MM.1S (cell line): ENCODE data around the gene FMN2.

Source experiments
- DNase-seq: peaks from one replicate; pipeline ENCODE4 v3.0.0-alpha.2; 2015
- H2AFZ ChIP-seq: fragments of 300-600 bp; sonication (generic); 2 replicates; pipeline ENCODE4 v1.6.0; 2016; ENCODE audit warnings: antibody characterized with exemption, low read length
- H3F3A ChIP-seq: fragments of 300-600 bp; sonication (generic); 2 replicates; pipeline ENCODE4 v1.6.1; 2016; ENCODE audit warnings: mild to moderate bottlenecking, antibody characterized with exemption, low read length, moderate library complexity, mixed read lengths; ENCODE audit not compliant: insufficient read depth
- H3K27ac ChIP-seq: fragments of 300-600 bp; sonication (generic); 2 replicates; pipeline ENCODE4 v1.5.1; 2016; ENCODE audit warnings: mild to moderate bottlenecking, low read length
- H3K27me3 ChIP-seq: fragments of 300-600 bp; sonication (generic); replicated peaks from 2 replicates; pipeline ENCODE4 v1.6.0; 2016; ENCODE audit warnings: low read length; ENCODE audit not compliant: insufficient read depth
- H3K36me3 ChIP-seq: fragments of 300-600 bp; sonication (generic); replicated peaks from 2 replicates; pipeline ENCODE4 v1.6.1; 2016; ENCODE audit warnings: mild to moderate bottlenecking, low read length, mixed read lengths; ENCODE audit not compliant: insufficient read depth
- H3K4me1 ChIP-seq: fragments of 300-600 bp; sonication (generic); 2 replicates; pipeline ENCODE4 v1.6.1; 2016; ENCODE audit warnings: low read length, mixed read lengths
- H3K4me2 ChIP-seq: fragments of 300-600 bp; sonication (generic); 2 replicates; pipeline ENCODE4 v1.6.0; 2016; ENCODE audit warnings: low read depth, low read length
- H3K4me3 ChIP-seq: fragments of 300-600 bp; sonication (generic); 2 replicates; pipeline ENCODE4 v1.5.1; 2016; ENCODE audit warnings: low read length, mixed read lengths
- H3K79me2 ChIP-seq: fragments of 300-600 bp; sonication (generic); 2 replicates; pipeline ENCODE4 v1.6.1; 2016; ENCODE audit warnings: mixed run types, low read length, mixed read lengths
- H3K9ac ChIP-seq: fragments of 300-600 bp; sonication (generic); 2 replicates; pipeline ENCODE4 v1.6.1; 2016; ENCODE audit warnings: low read length, mixed read lengths
- H3K9me2 ChIP-seq: fragments of 300-600 bp; sonication (generic); replicated peaks from 2 replicates; pipeline ENCODE4 v1.6.1; 2016; ENCODE audit warnings: mild to moderate bottlenecking, low read length, mixed read lengths; ENCODE audit not compliant: insufficient read depth
- H3K9me3 ChIP-seq: fragments of 300-600 bp; sonication (generic); replicated peaks from 2 replicates; pipeline ENCODE4 v1.6.1; 2016; ENCODE audit warnings: mild to moderate bottlenecking, low read length, mixed read lengths; ENCODE audit not compliant: insufficient read depth
- H4K20me1 ChIP-seq: fragments of 300-600 bp; sonication (generic); 2 replicates; pipeline ENCODE4 v1.6.1; 2016; ENCODE audit warnings: mild to moderate bottlenecking, low read length, moderate library complexity, mixed read lengths; ENCODE audit not compliant: insufficient read depth
- CTCF ChIP-seq: fragments of 300-600 bp; sonication (generic); IDR thresholded peaks from 2 replicates; pipeline ENCODE4 v1.5.1; 2016; ENCODE audit warnings: antibody characterized with exemption, low read length, mixed read lengths
- EZH2 ChIP-seq: fragments of 300-600 bp; sonication (generic); optimal IDR thresholded peaks from 2 replicates; pipeline ENCODE3; 2017; ENCODE audit warnings: low read depth, mild to moderate bottlenecking, antibody characterized with exemption, low read length, mixed read lengths
- EZH2phosphoT487 ChIP-seq: fragments of 300-600 bp; sonication (generic); IDR thresholded peaks from 2 replicates; pipeline ENCODE4 v1.6.1; 2018; ENCODE audit warnings: antibody characterized with exemption, low read length

FMN2 gene

DNA sequence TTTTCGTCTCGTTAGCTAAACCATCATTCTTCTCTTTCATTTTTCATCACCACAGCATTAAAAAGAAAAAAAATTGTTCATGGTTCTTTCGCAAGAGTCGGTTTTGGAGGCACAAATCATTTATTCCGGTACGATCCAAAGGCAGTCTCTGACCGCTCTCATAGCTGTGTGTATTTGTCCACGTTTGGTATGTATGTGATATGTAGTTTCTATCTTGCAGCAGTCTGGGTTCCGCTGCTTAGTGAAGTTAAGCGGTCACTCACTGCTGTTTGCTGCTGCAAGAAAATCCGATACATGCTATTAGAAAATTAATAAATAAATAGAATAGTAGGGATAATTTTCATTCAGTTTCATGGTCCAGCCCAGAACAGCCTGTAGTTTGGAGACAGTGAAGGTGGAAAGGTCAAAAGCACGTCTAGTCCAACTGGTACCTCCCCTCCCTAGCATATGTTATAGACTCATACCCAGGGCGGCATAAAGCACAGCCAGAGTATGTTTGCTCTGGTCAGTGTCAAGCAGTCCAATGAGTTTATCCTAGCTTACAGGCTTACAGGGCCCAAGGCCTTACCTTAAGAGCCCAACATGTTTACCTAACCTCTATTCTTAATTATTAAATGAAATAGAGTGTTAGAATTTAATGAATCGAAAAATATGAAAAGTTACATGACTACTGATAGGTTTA lies 2.5 kb downstream of the FMN2 start:
- no peaks in the 10 kb centered on the region for H3F3A ChIP-seq
- H4K20me1 ChIP-seq = no peaks in the 10 kb centered on the region
- H3K27ac ChIP-seq = no peak overlapping the region
- no peak overlapping the region for H3K4me3 ChIP-seq
- no peak overlapping the region for H3K9ac ChIP-seq
- no peak for DNase-seq
- no peaks in the 10 kb centered on the region for H3K9me2 ChIP-seq
- no peak overlapping the region for H3K4me2 ChIP-seq
- no peaks in the 10 kb centered on the region for H3K4me1 ChIP-seq
- no peaks in the 10 kb centered on the region for H3K9me3 ChIP-seq
- H3K36me3 ChIP-seq = no peaks in the 10 kb centered on the region
- TF ChIP-seq EZH2 (no peak), CTCF (no peak), EZH2phosphoT487 (no peak)
- no peak overlapping the region for H2AFZ ChIP-seq
- H3K27me3 ChIP-seq = no peaks in the 10 kb centered on the region
- H3K79me2 ChIP-seq = no peaks in the 10 kb centered on the region

DNA sequence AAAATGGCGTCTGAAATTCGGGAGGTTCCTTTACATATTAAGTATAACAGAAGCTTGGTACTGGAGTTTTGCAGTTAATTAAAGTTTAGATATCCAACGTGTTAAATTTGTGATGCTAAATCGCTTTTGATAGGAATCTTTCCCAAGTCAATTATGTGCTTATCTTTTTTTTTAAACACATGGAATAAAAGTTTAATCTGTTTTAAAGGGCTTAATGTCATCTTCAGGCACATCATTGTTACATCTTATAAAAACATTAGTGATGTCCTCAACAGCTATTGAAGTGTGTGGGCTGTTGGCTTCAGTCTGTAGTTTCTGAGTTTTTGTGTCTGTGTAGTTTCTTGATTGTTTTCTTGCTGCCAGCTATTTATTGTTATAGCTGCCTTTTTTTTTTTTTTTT lies 5.3 kb downstream of the FMN2 start:
- no peak overlapping the region for H3K27ac ChIP-seq
- H4K20me1 ChIP-seq = no peaks in the 10 kb centered on the region
- no peaks in the 10 kb centered on the region for H3K79me2 ChIP-seq
- no peak for DNase-seq
- no peaks in the 10 kb centered on the region for H3K36me3 ChIP-seq
- H3K9me3 ChIP-seq = no peaks in the 10 kb centered on the region
- no peaks in the 10 kb centered on the region for H3K27me3 ChIP-seq
- H2AFZ ChIP-seq = no peak overlapping the region
- no peaks in the 10 kb centered on the region for H3K9me2 ChIP-seq
- H3K4me3 ChIP-seq = no peak overlapping the region
- no peak overlapping the region for H3K9ac ChIP-seq
- TF ChIP-seq EZH2 (no peak), CTCF (no peak), EZH2phosphoT487 (no peak)
- H3K4me2 ChIP-seq = no peak overlapping the region
- H3K4me1 ChIP-seq = no peaks in the 10 kb centered on the region
- no peaks in the 10 kb centered on the region for H3F3A ChIP-seq

- H3K9ac ChIP-seq = no peak overlapping the region
- no peaks in the 10 kb centered on the region for H3F3A ChIP-seq
- no peaks in the 10 kb centered on the region for H3K9me2 ChIP-seq
- no peak for DNase-seq
- H3K9me3 ChIP-seq = no peaks in the 10 kb centered on the region
- no peak overlapping the region for H3K27ac ChIP-seq
- no peak overlapping the region for H3K4me3 ChIP-seq
- no peaks in the 10 kb centered on the region for H3K27me3 ChIP-seq
- no peaks in the 10 kb centered on the region for H4K20me1 ChIP-seq
- no peaks in the 10 kb centered on the region for H3K79me2 ChIP-seq
- TF ChIP-seq EZH2 (no peak), EZH2phosphoT487 (no peak), CTCF (no peak)
- no peak overlapping the region for H3K4me2 ChIP-seq
- H2AFZ ChIP-seq = no peak overlapping the region
- no peaks in the 10 kb centered on the region for H3K4me1 ChIP-seq
- H3K36me3 ChIP-seq = no peaks in the 10 kb centered on the region
Observed at GRCh38 chr1:240098534-240098933, 6.9 kb downstream of the FMN2 start.
